GM20000 (cell line): ENCODE measurements around the gene OLA1.

Experiments
- DNase-seq: peaks from one replicate; pipeline ENCODE4 v3.0.0; 2012; ENCODE audit warnings: low spot score
- TF ChIP-seq, protein P1 (sequence below): IDR thresholded peaks from 2 replicates; pipeline ENCODE4 v1.5.1; 2012; ENCODE audit warnings: mild to moderate bottlenecking, control low read depth; ENCODE audit errors: extremely low read depth, missing control alignments

The OLA1 gene

DNA sequence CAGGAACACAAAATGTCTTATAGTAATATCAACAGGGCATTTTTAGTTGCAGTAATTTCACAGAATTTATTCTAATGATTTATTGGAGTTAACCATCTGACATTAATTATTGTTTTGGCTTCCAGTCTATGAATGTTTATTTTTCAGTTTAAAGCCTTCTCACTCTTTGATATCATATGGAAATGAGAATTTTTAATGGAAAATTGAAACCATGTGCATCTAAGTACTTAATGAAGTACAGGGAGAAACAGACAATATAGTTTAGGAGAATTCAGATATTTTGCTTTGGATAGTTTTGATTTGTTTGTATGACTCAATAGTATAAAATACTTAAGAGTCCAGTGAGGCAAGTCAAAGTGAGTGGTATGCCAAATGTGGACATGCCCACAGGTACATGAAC is 126.1 kb downstream of the OLA1 start:
- no peak for DNase-seq
- TF ChIP-seq, protein P1, sequence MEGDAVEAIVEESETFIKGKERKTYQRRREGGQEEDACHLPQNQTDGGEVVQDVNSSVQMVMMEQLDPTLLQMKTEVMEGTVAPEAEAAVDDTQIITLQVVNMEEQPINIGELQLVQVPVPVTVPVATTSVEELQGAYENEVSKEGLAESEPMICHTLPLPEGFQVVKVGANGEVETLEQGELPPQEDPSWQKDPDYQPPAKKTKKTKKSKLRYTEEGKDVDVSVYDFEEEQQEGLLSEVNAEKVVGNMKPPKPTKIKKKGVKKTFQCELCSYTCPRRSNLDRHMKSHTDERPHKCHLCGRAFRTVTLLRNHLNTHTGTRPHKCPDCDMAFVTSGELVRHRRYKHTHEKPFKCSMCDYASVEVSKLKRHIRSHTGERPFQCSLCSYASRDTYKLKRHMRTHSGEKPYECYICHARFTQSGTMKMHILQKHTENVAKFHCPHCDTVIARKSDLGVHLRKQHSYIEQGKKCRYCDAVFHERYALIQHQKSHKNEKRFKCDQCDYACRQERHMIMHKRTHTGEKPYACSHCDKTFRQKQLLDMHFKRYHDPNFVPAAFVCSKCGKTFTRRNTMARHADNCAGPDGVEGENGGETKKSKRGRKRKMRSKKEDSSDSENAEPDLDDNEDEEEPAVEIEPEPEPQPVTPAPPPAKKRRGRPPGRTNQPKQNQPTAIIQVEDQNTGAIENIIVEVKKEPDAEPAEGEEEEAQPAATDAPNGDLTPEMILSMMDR = no peak

DNA sequence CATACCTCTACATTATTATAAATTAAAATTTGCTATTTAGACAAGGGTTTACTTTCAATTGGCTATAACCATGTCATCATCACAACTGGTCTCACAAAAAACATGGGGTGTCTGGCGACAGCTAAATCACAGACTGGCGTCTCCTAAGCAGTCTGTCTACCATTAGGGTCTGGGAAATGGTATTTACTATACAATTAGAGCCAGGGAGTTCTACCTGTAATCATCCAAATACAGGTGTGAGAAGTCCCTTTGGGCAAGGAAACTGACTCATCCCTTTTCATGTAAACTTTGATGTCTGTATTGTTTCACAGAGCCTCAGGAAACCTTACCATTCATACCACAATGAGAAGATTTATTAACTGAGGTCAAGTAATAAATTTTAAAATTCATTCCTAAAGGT is 126.7 kb downstream of the OLA1 start:
- TF ChIP-seq, protein P1 = no peak
- DNase-seq = no peak

DNA sequence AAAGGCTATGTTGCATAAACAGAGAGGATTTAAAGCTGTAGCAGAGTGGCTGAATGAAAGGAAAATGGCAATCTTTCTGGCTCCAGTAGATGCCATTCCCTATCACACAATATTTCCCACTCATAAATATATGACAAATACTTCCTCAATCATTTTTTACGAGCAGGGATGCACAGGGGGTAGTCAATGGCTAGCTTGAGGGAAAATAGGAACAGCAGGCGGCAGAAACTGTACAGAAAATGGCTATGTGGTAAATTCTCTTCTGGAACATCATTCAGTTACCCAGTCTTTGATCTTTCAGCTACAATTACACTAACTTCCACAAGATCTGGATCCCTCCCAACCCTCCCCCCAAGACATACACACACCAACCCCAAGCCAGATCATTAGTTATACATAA is 127.2 kb downstream of the OLA1 start:
- TF ChIP-seq, protein P1 = no peak
- DNase-seq = no peak

DNA sequence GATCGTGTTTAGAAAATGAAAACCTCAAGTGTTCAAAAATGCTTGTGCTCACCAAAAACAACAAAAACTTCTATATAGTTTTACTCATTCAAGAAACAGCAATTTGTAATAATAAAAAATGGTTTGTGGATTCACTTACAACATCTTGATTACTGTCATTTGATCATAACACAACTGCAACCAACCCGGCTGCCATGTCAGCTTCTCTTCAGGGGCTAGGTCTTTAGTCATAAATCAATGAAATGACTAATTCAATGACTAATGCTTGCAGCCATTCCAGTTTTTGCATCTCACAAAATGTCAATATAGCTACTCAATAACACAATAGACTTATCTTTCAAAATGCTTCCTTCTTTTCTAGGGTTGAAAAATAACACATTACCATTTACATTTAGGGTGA is 128.0 kb downstream of the OLA1 start:
- no peak for DNase-seq

DNA sequence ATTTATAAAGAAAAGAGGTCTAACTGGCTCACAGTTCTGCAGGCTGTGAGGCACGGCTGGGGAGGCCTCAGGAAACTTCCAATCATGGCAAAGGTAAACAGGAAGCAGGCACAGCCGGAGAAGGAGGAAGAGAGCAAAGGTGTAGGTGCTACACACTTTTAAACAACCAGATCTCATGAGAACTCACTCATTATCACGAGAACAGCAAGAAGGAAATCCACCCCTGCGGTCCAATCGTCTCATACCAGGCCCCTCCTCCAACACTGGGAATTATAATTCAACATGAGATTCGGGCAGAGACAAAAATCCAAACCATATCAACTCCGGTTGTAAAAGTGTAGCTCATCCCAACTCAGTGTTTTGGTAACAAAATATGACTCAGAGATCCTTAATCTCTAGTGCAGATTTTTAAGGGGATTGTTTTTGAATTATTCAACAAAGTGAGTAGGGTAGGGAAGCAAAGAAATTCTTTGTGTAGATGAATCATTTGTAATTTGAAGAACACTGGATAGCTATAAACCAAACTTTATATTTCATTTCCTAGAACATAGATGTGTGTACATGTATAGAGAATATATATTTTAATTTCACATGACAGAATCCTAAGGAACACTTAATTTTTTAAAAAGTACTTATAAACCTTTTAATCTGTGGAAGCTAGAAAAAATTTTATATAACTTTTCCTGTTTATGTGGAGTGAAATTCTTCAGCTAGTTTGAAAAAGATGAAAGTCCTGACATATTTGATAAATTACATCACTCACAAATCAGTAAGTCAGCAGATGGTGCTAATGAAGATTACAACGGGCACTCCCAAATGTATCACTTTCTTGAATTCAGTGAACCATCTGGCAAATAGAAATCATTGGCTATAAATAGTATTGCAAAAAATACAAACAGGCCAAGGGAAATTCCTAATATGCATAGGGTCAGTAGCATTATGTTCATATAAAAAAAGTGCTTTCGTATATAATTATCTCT is 130.1 kb downstream of the OLA1 start:
- DNase-seq = no peak
- TF ChIP-seq, protein P1 = no peak

More for the DNA sequence above, 128.0 kb downstream of the OLA1 start:
- TF ChIP-seq, protein P1 = no peak

DNA sequence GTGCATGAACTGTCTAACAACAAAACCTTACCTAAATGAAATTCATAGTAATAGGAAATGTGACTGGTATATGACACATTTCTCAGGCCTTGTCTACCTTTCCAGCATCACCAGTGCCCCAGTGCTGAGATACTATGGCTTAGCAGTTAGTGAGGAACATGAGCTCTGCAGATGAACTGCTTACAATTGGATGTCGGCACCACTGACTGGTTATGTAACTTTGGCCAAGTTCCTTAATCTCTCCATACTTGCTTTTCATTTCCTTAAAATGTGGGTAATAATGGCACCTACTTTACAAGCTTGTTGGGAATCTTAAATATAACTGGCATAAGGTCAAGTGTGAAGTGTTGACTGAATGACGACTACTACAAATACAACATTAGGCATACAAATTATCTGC is 136.3 kb downstream of the OLA1 start:
- no peak for DNase-seq
- TF ChIP-seq, protein P1 = no peak

DNA sequence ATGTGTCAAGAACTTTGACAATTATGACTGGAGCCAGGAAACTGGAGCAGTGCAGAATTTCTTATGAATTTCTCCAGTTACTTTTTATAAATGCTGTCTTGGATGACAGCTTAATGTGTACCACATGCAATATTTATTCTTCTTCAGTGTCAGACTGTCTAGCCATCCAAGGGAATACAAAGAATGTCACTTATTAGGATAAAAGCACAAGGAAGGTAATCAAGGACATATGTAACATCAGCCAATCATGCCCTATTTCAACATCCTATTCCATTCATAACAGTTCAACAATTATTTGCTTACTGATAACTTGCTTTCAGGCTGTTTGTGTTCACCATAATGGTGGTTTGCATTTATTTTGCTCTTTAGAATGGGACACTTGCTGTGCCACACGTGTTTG is 139.8 kb downstream of the OLA1 start:
- DNase-seq = no peak

More for the DNA sequence above, 139.8 kb downstream of the OLA1 start:
- TF ChIP-seq, protein P1 = no peak
